ENCODE data around the gene PID1.
A peak's percentile ranks its signal among the peaks of the same experiment; 100 is the strongest.

The PID1 gene

GRCh38 chr2:229252280-229252679 is 18.8 kb downstream of the PID1 start:
- peak; percentile 23 for DNase-seq (ENCODE audit: low read depth)
- TF ChIP-seq CTCF (IDR thresholded peaks at IDR 0.05; ENCODE audit: insufficient read depth, low read depth, low read length, missing control alignments) = no peak

GRCh38 chr2:229249536-229249935 is 21.6 kb downstream of the PID1 start:
- DNase-seq (ENCODE audit: low read depth) = no peak
- H3K4me3 ChIP-seq (ENCODE audit: low read length) = no peak overlapping the region
- no peak for TF ChIP-seq CTCF (IDR thresholded peaks at IDR 0.05; ENCODE audit: insufficient read depth, low read depth, low read length, missing control alignments)

More at GRCh38 chr2:229252280-229252679, 18.8 kb downstream of the PID1 start:
- no peak overlapping the region for H3K4me3 ChIP-seq (ENCODE audit: low read length)

GRCh38 chr2:229246334-229246733 is 24.8 kb downstream of the PID1 start:
- no peak for DNase-seq (ENCODE audit: low read depth)
- H3K4me3 ChIP-seq (ENCODE audit: low read length) = no peak overlapping the region
- no peak for TF ChIP-seq CTCF (IDR thresholded peaks at IDR 0.05; ENCODE audit: insufficient read depth, low read depth, low read length, missing control alignments)

- no peak for TF ChIP-seq CTCF (IDR thresholded peaks at IDR 0.05; ENCODE audit: insufficient read depth, low read depth, low read length, missing control alignments)
Measured at GRCh38 chr2:229244975-229245374, 26.1 kb downstream of the PID1 start.

GRCh38 chr2:229243890-229244560 is 27.1 kb downstream of the PID1 start:
- DNase-seq (ENCODE audit: low read depth) = no peak
- no peak overlapping the region for H3K4me3 ChIP-seq (ENCODE audit: low read length)
- TF ChIP-seq CTCF (IDR thresholded peaks at IDR 0.05; ENCODE audit: insufficient read depth, low read depth, low read length, missing control alignments) = no peak

More at GRCh38 chr2:229244975-229245374, 26.1 kb downstream of the PID1 start:
- DNase-seq (ENCODE audit: low read depth) = no peak
- no peak overlapping the region for H3K4me3 ChIP-seq (ENCODE audit: low read length)

- no peak overlapping the region for H3K4me3 ChIP-seq (ENCODE audit: low read length)
- no peak for DNase-seq (ENCODE audit: low read depth)
- TF ChIP-seq CTCF (IDR thresholded peaks at IDR 0.05; ENCODE audit: insufficient read depth, low read depth, low read length, missing control alignments) = no peak
Measured at GRCh38 chr2:229240984-229241491, 30.0 kb downstream of the PID1 start.

GRCh38 chr2:229239021-229239420 is 32.1 kb downstream of the PID1 start:
- no peak overlapping the region for H3K4me3 ChIP-seq (ENCODE audit: low read length)
- no peak for TF ChIP-seq CTCF (IDR thresholded peaks at IDR 0.05; ENCODE audit: insufficient read depth, low read depth, low read length, missing control alignments)
- no peak for DNase-seq (ENCODE audit: low read depth)
